DMS114 treated with DMSO at 0.1 percent for 48 hours (cell line): Measurements from ENCODE around the gene WSB1.

Experiments
- DNase-seq: peaks from one replicate; lab custom pipeline; 2025; ENCODE audit not compliant: unreplicated experiment; lab: John Stamatoyannopoulos, UW

WSB1 gene

GRCh38 chr17:27354491-27355081 is 60.7 kb downstream of the WSB1 start:
- DNase-seq: peak; percentile 9

- no peak for DNase-seq
These were observed 61.5 kb downstream of the WSB1 start for GRCh38 chr17:27355419-27355818.

DNA sequence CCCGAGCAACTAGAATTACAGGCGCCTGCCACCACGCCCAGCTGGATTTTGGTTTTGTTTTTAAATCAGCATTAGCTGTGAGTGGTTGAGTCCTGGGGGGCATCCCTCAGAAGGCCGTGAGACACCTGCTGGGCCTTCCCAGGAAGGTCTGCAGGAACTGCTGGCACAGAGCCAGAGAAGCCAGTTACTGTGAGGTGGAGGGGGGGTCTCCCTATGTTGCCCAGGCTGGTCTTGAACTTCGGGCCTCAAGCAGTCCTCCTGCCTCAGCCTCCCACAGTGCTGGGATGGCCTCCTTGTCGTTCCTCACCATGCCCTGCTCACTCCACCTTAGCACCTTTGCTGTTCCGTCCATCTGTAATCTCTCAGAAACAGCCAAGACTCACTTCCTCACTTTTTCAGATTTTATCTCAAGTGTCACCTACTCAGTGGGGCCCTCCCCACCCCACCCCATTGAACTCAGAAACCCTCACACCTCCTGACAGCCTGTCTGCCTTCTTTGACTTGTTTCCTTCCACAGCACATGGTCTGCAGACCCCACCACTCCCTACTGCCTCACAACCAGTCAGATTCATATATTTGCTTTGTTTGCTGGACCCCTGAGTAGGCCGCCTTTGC is 62.3 kb downstream of the WSB1 start:
- no peak for DNase-seq

DNA sequence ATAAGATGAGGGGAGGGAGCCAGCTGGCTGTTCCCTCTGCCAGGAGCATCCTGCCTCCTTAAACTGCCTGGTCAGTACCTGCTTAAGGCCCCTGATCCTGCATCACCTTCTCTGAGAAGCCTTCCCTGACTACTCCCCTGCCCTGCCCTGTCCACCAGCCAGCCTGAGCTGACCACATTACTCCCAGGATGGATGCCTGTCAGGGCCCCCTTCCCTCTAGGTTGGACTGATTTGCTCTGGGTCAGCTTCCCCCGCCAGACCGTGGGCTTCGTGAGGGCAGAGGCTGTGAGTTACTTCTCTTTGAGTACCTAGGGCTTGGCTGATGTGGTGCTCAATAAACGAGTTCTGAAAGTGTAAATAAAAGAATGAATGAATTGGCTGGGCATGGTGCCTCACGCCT is 63.3 kb downstream of the WSB1 start:
- no peak for DNase-seq

DNA sequence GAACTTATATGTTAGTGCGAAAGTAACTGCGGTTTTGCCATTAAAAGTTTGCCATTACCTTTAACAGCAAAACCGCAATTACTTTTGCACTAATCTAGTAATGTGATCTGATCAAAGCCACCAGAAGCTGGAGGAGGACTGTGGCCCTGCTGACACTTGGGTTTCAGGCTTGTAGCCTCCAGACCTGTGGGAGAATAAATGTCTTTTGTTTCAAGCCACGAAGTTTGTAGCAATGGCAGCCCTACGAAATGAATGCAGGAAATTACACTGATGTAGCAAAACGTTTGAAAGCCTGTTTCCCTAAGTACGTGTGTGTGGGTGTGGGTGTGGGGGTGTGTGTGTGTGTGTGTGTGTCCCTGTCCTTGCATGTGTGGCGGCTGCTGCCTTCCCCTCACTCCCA is 66.6 kb downstream of the WSB1 start:
- no peak for DNase-seq

DNA sequence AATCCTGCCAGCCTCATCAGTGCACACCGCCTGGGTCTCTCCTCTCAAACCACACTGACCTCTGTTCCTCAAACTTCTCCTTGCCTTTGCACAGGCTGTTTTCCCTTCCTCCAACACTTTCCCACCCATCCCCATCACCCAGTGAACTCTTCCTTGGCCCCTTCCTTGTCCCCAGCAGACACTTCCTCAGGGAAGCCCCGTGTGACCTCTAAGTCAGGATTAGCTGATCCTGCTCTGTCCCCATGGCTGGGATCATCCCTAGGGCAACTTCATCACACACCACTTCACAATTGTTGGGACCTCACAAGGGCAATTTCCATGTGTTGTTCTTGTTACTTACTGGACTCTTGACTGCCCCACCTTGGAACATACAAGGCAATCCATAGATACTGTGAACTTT is 67.8 kb downstream of the WSB1 start:
- no peak for DNase-seq

DNA sequence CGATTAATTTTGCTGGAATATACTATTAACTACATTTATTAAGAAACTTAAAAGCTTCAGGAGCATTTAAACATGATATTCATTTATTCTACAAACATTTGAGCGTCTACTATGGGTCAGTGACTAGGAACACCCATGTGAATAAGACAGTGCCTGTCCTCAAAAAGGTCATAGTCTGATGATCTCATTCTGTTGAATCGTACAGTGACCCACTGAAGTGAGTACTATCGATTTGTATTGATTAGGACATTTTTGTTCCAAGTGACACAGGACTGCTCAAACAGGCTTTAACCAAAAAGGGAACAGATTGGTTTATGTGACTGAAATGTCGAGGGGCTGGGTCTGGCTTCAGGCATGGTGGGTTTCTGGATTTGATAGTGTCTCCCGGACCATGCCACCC is 68.6 kb downstream of the WSB1 start:
- DNase-seq: no peak

DNA sequence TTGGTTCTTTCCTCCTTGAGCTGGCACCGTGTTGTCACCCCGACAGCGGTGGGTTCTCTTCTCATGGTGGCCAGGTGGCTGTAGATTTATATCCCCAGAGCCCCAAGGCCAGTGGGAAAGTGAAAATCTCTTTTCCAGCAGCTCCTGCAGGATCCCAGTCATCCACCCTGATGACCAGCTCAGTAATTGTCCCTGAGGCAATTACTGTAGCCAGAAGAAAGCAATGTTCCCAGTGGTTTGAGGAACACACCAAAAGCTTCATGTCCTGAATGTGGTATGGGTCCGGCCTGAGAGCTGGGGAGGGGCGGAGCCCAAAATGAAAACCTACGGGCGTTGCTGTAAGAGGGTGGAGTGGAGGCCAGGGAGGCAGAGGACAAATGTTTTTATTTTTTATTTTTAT is 69.0 kb downstream of the WSB1 start:
- no peak for DNase-seq

GRCh38 chr17:27363326-27363725 is 69.4 kb downstream of the WSB1 start:
- no peak for DNase-seq
